Chondrocyte (in vitro differentiated cells): ENCODE data around the gene ARMC5. TPM values are rescaled to one million over a fixed set of nuclear protein-coding genes. Genes with fewer than 3 reads are reported as not detected.
A peak's percentile ranks its signal among the peaks of the same experiment; 100 is the strongest.

Source experiments
- DNase-seq: peaks from one replicate; pipeline ENCODE4 v3.0.0; 2021; ENCODE audit warnings: mixed read lengths, low spot score
- H3K27ac Mint-ChIP-seq: one replicate; pipeline ENCODE4 v1.8.0; 2021; ENCODE audit warnings: mild to moderate bottlenecking, moderate library complexity, mixed read lengths; ENCODE audit not compliant: unreplicated experiment
- H3K27me3 Mint-ChIP-seq: 2 replicates; pipeline ENCODE4 v1.8.0; 2021; ENCODE audit warnings: low read depth, mixed read lengths
- H3K36me3 Mint-ChIP-seq: 2 replicates; pipeline ENCODE4 v1.8.0; 2021; ENCODE audit warnings: low read depth, mixed read lengths
- H3K4me1 Mint-ChIP-seq: 2 replicates; pipeline ENCODE4 v1.8.0; 2021; ENCODE audit warnings: low read depth, mild to moderate bottlenecking, mixed read lengths
- H3K4me3 Mint-ChIP-seq: one replicate; pipeline ENCODE4 v1.8.0; 2021; ENCODE audit warnings: mild to moderate bottlenecking, moderate library complexity, mixed read lengths; ENCODE audit not compliant: unreplicated experiment
- H3K9me3 Mint-ChIP-seq: 2 replicates; pipeline ENCODE4 v1.8.0; 2021; ENCODE audit warnings: low read depth, mixed read lengths
- CTCF ChIP-seq: fragments of 200-600 bp; sonication (generic); IDR thresholded peaks from 2 replicates; pipeline ENCODE4 v1.5.0; 2021; ENCODE audit warnings: antibody characterized with exemption, mild to moderate bottlenecking, moderate library complexity
- total RNA-seq: library from RNA; stranded (reverse); gene quantifications from 3 replicates; pipeline ENCODE4 v1.2.1, GENCODE V29; 2021

The ARMC5 gene
- total RNA-seq, 1 donor from 2014 or later, result 12.2 TPM

GRCh38 chr16:31452631-31453106, 6.6 kb upstream of the ARMC5 start:
- H3K4me3 Mint-ChIP-seq, result peak overlapping the region; percentile 19
- no peak for TF ChIP-seq CTCF
- H3K36me3 Mint-ChIP-seq, result no peaks in the 10 kb centered on the region
- H3K9me3 Mint-ChIP-seq, result no peaks in the 10 kb centered on the region
- no peak for DNase-seq
- peak overlapping the region; percentile 100 for H3K27ac Mint-ChIP-seq
- peaks cover 62% of the 10 kb centered on the region for H3K4me1 Mint-ChIP-seq
- no peaks in the 10 kb centered on the region for H3K27me3 Mint-ChIP-seq

DNA sequence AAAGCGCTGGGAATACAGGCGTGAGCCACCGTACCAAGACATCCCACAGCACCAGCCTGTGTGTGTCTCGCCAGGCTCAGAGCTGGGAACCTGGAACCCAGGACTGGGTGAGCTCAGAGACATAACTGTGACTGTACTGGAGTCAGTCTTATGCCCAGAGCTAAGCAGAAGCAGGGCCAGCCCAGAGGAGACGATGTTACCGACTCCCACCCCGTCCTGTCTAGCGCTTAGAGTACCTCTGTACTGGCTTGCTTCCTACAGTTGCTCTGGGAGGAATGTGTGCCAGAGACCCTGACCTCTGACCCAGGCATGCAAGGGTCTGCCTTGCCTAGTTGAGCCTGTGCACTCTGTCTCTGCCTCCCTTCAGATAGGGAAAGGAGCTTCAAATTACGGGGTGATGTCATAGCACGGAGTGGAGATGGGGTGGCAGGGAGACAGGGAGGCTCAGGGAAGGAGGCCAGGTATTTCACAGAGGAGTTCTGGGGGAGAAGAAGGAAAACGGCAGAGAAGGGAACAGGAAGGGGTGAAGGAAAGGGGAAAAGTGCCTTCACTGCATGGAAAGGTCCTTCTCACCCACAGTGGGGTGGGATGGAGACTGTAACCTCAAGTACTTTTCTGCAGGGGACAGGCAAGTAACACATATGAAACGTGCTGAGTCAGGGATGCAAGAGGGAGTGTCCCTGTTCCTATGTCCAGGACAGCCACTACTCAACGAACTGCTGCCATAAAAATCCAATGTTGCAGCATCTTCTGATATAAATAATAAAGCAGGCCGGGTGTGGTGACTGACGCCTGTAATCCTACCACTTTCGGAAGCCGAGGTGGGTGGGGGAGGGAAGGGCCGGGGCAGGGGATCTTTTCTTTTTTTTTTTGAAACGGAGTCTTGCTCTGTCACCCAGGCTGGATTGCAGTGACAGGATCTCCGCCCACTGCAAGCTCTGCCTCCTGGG, 5.8 kb upstream of the ARMC5 start:
- Mint-ChIP-seq H3K27ac (peak overlapping the region; percentile 100), H3K4me1 (peaks cover 67% of the 10 kb centered on the region), H3K4me3 (peak overlapping the region; percentile 51), H3K9me3 (no peaks in the 10 kb centered on the region), H3K36me3 (no peaks in the 10 kb centered on the region), H3K27me3 (no peaks in the 10 kb centered on the region)
- DNase-seq, result peak; percentile 48
- peak; percentile 18 for TF ChIP-seq CTCF

DNA sequence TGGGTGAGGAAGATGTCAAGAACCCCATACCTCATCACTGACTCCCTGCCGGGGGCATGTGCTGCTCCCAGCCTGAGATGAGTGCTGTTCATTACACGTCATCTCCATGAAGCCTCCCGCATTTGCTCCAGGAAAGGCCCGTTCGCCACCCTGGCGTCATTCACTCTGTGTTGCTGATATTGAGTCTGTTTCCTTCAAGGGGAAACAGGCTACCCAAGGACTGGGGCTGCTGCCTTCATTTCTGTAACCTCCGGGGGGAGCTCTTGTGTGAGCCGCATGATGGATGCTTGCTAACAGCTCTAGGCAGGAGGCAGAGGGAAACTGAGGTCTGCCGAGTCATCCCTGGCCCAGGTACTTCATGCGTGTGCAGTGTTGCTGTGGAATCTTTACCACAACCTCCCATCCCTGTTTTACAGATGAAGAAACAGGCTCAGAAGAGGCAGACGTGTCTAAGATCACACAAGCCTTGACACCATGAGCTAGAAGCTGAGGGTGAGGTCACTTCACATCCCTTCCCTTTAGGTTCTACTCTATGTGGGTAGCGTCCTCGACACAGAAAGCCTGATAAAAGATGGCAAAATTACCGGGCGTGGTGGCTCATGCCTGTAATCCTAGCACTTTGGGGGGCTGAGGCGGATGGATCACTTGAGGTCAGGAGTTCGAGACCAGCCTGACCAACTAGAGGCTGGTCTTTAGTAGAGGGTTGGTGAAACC, 3.5 kb upstream of the ARMC5 start:
- H3K27ac Mint-ChIP-seq, result peak overlapping the region; percentile 46
- H3K27me3 Mint-ChIP-seq, result no peaks in the 10 kb centered on the region
- DNase-seq, result peak; percentile 39
- H3K9me3 Mint-ChIP-seq, result no peaks in the 10 kb centered on the region
- H3K4me1 Mint-ChIP-seq, result peaks cover 75% of the 10 kb centered on the region
- peak; percentile 55 for TF ChIP-seq CTCF
- H3K4me3 Mint-ChIP-seq, result peak overlapping the region; percentile 33
- H3K36me3 Mint-ChIP-seq, result no peaks in the 10 kb centered on the region

GRCh38 chr16:31456988-31457360, 2.3 kb upstream of the ARMC5 start:
- Mint-ChIP-seq H3K4me3 (peak overlapping the region; percentile 33), H3K9me3 (no peaks in the 10 kb centered on the region), H3K4me1 (peaks cover 70% of the 10 kb centered on the region), H3K27me3 (no peaks in the 10 kb centered on the region), H3K36me3 (no peaks in the 10 kb centered on the region), H3K27ac (no peak overlapping the region)
- peak; percentile 43 for DNase-seq
- TF ChIP-seq CTCF, result no peak
